HG03196 (cell line): ENCODE data around the gene PRKAG2.

Experiments used
- ATAC-seq: cut with Tn5 transposase; IDR thresholded peaks from one replicate; pipeline ENCODE4 v1.9.1; 2021; ENCODE audit not compliant: unreplicated experiment

The PRKAG2 gene

DNA sequence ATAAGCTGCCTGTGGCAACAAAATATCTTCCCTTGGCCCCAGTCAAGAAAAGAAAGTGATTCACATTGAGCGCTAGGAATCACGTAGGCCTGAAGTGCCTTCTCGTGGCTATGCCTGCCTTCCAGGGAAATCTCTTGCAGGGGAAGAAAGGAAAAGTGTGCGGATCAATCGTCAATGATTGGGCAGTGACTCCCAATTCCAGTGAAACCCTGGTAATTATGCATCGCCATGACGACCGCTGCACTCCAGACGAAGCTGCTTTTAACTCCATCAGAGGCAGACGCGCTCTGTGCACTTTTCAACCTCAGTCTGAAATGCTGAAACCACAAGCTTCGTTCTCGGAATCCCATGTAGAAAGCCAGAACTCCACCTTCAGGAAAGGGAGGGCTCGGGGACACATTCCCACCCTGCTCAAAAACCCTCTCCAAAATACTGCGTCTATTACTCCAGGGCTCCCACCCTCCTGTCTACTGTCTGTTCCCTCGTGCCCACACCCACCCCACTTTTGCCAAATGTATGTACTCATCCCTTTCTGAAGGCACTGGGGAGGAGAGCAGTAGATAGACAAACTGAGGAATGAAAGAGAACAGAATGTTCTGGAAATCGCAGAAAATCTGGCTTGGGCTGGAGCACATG, 24.2 kb upstream of the PRKAG2 start:
- no peak for ATAC-seq

DNA sequence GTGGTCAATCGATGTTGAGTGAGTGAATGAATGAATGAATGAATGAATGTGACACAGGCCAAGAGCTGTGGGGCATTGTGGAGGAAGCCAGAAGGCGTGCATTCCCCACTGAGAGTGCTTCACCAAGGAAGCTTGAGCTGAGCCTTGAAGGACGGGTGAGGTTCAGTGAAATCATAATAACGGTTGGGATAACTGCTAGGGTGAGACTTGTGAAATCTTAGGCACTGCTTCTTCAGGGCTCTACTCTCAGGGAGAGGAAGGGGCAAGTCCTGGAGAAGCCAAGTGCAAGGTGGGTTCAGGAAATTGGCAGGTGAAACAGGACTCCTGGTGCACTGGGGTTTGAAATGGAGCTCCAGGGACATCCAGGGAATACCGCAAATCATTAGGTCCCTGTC, 23.7 kb upstream of the PRKAG2 start:
- no peak for ATAC-seq

DNA sequence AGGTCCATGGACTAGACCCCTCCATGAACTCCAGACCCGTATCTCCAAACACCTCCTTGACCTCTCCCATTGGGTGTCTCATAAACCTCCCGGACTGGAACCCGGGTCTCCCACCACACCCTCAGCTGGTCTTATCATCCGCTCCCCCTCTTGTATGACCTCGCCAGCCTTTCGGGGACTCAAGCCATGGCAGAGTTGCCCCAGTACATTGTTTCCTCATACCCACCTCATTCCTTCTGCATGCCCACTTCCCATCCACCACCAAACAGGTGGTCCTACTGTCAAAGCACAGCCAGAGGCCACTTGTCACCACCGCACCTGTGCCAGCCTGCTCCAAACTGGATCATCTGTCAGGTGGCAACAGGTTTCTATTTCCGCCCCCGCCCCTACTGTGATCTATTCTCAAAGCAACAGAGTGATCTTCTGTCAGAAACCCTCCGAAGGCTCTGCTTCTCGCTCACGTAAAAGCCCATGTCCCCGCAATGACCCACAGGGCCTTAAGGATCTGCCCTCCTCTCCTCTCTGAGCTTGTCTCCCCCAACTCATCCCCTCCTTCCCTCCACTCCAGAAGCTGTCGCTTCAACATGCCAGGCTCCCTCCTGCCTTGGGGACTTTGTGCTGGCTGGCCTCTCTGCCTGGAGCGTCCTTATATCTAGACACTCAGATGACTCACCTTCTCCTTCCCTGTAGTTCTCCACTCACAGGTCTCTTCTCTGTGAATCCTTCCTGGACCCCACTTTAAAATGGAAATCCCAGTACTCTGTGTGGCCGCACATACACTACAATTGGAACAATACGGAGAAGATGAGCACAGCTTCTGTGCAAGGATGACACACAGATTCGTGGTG, 22.8 kb upstream of the PRKAG2 start:
- no peak for ATAC-seq

DNA sequence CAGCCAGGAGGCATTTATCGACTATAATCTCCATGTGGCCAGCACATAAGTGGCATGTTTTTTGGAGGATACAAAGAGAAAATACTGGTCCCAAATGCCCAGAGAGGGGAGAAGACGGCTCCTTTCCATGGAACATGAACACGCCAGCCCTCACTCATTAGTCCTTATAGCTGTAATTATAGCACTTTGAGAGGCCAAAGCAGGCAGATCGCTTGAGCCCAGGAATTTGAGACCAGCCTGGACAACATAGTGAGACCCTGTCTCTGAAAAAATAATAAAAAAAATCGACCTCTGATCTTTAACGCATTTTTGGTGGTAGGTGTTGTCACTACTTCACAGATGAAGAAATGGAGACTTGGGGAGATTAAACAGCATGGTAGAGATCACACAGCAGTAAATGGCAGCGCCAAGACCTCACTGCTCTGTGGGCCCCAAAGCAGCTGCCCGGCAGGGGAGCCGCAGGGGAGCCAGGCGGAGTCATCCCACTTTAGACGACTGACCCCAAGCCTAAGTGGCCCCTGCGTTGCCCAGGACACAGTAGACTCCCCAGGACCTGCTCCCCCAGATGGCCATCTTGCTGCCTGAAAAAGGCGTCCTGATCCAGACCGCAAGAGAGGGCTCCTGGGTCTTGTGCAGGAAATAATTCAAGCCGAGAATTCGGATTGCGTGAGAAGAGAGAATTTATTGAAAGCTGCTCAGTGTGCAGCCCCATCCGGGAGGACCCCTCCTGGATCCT, 21.2 kb upstream of the PRKAG2 start:
- no peak for ATAC-seq

DNA sequence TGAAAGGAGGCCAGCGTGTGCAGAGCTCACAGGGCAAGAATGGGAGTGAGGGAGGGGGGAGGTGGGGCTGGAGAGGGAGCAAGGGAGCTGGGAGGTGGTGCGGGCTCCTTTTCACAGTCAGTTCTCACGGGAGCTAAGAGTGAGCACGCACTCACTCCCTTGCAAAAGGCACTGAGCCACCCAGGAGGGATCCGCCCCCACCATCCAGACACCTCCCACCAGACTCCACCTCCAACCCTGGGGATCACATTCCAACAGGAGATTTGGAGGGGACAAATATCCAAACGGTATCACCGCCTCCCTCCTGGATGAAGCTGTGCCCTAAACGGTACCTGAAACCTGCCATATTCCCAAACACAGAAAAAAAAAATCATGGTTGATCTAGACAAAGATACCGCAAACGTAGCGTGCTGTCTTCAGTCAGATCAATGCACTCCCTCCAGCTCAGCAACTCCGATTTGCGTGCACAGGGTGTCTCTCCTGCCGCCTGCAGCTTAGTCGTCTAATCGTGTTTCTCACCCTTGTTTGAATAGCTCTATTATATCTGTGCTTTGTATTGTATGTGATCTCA, 20.3 kb upstream of the PRKAG2 start:
- ATAC-seq: no peak

DNA sequence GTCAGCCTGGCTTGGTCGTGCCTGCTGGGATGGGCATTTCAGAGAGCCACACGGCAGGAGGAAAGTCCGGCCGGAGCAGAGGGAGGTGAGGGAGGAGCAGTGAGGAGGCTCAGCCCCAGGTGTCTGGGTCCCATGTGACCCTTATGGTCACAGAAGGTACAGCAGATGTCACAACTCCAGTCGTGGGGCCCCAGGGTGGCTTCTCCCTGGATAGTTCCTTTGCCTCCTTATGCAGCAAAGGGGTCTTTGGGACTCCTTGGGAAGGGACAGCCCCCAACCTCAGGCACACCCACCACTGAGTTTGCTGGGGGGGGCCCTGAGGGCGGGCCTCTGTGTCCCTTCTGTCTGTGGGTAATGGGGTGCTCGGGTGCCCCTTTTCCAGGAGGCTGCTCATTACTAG, 19.6 kb upstream of the PRKAG2 start:
- no peak for ATAC-seq

DNA sequence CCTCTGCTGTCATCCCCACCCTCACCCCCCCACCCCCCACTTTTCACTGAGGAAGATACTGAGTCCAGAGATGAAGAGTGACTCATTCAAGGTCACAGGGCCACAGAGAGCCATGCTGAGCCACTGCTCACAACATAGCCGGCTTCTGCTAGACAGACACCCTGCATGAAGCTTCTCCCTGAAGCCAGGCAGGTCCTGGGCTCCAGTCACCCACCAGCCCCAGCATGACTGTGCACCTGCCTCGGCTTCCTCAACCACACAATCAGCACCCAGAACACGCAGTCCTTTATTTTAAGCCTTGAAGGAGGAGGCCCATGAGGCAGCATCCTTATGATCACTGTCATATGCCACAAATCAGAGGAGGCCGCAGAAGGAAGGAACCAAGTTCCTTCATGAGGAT, 19.2 kb upstream of the PRKAG2 start:
- no peak for ATAC-seq

DNA sequence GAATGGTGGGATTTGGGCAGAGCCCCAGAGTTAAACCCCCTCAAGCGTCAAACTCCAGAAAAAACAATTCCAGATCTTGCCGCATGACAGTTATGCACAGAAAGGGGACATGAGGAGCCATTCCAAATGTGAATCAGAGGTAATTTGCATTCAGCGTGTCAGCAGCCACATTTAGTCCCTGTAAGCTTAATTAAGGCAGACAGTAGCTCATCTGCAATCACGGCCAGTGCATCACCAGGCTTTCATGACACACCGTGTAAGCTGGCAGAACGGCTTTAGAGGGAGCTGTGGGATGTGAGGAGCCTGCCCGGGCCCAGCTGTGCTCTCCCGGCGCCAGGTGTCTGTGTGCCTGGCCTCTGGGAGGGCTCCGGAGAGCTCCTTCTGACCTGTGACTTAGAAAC, 18.7 kb upstream of the PRKAG2 start:
- no peak for ATAC-seq

DNA sequence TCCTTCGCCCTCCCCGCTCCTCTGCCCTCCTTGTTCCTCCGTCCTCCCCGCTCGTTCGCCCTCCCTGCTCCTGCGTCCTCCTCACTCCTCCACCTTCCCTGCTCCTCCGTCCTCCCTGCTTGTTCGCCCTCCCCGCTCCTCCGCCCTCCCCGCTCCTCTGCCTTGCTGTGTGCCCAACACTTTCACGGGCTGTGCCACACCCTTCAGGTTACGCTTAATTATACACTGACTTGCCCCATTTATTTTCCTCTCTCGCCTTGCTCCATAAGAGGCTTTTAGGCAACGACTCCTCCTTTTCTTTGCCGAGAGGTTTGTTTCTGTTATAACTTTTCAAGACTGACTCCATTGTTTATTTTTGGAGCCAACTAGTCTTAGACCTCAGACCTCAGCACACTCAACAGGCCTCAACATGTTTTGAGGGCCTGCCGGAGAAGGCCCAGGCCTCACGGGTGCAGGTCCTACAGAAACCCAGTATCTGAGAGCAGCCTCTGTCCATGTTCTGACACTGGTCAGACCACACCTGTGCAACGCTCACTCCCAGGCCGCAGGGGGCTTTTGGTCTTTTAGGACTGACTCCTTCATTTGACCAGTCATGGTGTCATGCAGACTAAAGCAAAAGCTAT, 18.2 kb upstream of the PRKAG2 start:
- no peak for ATAC-seq

DNA sequence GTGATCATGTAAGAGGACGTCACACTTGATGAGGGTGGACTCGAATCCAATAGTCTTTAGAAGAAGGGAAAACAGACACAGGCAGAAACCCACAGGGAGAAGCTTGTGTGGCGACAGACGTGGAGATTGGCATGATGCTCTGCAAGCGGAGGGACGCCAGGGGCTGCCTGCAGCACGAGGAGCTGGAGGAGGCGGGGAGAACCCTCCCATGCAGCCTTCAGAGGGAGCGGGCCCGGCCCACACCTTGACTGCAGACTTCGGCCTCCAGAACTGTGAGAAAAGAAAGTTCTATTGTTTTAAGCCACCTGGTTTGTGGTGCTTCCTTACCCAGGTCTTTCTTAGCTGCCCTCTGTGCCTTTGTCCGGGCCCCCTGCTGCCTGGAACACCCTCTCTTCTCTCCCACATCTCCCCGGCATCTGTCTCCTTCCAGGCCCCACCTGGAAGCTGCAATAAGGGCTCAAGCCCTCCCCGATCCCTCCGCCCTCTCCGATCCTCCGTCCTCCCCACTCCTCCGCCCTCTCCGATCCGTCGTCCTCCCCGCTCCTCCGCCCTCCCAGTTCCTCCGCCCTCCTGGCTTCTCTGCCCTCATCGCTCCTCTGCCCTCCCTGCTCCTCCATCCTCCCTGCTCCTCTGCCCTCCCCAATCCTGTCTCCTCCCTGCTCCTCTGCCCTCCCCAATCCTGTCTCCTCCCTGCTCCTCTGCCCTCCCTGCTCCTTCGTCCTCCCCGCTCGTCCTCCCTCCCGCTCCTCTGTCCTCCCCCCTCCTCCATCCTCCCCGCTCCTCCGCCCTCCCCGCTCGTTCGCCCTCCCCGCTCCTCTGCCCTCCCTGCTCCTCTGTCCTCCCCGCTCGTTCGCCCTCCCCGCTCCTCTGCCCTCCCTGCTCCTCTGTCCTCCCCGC, 17.4 kb upstream of the PRKAG2 start:
- no peak for ATAC-seq

DNA sequence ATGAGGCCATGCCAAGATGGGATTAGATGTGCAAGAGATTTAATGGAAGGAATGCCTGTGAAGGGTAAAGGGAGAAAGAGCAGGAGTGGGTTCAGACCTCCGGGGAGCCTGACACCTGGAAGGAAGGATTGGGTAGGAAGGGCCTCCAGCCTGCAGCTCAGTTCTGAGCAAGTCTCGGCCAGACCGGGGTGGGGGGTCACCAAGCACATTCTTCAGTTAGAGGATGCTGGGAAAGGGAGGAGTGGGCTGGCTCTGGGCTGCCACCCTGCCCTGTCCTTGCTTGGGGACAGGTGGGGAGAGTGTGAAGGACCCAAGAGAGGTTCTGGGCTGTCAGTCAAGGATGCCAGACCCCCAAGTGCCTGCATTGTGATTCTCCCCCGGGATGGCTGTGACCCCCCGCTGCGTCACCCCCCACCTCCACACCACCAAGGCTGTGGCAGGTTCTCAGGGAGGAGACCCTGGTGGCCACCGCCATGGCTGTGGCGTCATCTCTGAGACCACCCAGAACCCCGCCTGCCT, 16.5 kb upstream of the PRKAG2 start:
- no peak for ATAC-seq

DNA sequence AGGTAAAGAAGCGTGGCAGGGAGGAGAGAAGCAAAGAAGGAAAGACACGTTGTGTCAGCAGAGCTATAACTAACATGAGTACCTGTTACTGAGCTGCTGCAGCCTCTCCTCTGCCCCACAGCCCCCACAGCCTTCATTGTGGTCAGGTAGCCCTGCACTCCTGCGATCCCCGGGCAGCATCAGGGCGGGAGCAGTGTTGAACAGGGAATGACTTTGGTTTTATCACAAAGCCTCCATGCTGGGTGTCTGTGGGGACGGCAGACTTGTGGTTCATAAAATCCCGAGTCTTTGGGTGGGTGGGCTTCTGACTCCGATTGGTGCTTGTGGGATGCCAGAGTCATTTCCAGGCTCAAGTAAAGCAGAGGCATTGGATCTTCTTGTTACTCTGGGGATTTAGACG, 14.8 kb upstream of the PRKAG2 start:
- ATAC-seq: no peak

DNA sequence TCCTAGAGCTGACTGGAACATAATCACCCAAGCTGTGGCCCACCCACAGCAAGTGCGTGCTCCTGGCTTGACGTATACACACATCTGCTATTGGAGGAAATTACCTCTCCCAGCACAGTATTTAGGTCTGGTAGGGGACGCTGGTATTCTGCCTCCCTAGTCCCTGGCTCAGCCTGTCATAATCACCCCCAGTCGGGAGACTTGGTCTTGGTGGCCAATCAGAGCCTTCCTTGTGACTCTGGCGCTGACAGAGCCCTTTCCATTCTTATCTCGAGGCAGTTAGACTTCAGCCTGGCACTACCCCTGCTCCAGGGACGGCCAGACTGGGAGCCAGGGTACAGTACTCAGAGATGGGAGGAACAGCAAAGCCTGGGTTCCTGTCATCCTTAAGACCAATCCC, 14.3 kb upstream of the PRKAG2 start:
- ATAC-seq: no peak

DNA sequence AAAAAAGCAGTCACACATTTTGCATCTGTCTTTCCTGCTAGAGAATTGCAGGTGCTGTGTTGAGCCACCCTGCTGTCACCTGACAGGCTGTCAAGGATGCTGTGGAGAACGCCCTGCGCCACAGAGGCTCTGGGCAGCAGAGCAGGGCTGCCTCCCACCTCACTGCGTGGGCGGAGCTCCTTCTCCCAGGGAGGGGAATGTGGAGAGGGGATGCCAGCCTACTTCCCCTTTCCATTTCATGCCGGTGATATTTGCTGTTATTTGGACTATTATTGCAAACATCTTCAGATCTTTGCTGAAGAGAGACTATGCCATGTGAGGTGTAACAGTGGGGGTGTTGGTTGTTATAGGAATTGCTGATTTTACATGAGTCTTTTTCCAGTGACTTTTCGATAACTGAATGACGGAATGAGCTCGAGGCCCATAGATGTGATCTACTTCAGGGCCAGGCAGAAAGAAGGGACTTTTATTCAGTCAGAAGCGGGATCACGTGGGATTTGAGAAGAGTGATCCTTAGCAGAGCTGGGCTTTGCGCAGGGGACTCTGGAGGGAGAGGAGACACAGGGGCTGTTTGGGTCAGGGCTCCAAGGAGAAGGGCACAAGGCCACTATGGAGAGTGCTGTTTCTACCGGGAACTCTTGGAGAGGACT, 13.6 kb upstream of the PRKAG2 start:
- ATAC-seq: no peak

DNA sequence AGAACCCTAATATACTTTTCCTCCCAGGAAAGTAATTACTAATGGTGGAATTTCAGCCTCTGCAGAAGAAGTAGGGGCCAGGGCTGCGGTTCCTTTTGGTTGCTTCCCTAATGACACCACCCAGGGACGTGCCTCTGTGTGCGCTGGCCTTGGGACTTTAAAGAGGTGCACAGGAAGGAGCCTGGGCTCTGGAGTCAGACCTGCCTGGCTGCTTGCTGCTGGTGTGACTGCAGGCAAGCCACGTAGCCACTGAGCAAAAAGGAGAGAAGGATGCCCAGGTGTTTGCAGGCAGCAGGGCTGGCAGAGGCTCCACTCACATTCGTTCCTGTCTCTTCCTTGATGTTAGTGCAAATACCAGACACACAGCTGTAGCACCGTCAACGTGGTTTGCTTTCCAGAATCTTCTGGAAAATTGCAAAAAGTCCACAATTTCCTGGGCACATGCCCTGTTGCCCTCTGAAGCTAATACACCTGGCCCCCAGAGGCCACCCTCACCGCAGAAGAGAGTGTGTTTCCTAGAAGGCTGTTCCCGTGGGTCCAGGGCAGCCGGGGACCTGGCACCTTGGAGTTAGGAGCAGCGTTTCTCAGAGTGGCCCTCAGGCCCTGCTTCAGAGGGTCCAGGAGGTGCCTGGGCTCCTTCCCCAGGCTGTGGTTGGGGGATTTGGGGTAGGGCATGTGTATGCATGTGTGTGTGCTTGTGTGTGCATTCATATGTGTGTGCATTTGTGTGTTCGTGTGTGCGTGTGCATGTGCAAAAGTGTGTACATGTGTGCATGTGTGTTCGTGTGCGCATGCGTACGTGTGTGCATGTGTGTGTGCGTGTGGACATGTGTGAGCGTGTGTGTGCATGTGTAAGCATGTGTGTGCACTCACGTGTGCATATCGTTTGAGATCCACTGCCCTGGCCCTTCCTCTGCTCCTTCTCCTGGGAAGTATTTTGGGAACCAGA, 12.8 kb upstream of the PRKAG2 start:
- ATAC-seq: no peak

DNA sequence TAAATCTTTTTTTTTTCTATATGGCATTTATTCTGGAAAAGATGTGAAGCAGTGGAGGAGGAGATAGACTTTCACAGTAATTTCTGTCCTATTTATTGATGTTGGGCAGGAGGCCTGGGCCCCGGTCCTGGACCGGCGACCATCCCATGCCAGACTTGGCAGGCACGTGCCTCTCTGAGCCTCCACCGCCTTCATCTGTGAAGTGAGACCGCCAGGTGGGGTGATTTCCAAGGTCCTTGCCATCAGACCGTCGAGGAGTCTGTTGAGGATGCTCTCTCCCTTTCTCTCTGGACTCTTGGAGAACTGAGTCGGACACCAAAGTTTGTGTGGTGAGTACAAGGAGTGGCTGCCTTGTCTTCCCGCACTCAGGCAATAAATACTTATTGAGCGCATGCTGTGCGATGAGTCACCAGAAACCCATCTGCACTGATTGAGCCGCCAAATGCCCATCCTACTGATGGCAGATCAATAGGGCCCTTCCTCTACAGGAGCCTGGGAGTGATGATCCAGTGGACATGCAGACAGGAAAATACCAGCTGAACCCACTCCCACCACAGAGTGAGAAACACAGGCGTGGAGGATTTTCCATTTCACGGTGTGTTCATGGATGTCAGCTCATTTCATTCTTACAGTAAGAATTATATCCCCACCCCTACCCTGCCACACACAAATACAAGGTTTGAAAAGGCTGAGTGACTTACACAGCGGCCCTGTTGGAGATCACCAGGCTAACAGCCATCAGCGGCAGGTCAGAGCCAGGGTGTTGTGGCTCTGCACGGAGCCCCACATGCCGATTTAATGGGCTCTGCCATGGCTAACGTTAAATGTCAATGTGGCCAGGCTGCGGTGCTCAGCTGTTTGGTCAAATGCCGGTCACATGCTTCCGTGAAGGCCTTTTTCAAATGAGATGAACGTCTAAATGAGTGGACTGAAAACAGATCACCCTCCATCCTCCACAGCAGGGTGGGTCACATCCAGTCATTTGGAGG, 11.5 kb upstream of the PRKAG2 start:
- no peak for ATAC-seq

DNA sequence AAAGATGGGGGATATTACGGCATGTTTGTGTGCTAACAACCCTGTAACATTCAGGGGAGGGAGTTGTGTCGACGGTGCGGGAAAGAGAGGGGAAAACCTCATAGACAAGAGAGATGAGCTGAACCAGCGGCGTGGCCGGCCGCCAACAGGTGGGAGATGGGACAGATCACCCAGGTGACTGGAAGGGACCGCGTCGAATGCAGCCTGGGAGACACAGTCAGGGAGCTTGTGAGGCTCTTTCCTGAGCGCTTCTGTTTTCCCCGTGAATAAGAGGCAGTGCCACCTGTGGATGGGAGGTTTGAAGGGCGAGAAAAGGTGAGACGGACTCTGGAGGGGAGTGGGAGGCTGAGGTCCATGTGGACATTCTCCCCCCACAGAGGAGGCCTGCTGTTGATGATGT, 9.9 kb upstream of the PRKAG2 start:
- no peak for ATAC-seq
